GM10847 (cell line): ENCODE measurements around the gene RPSA.

Source experiments
- POLR2A ChIP-seq: IDR thresholded peaks from 2 replicates; pipeline ENCODE4 v1.6.1; 2011; ENCODE audit not compliant: insufficient read length; ENCODE audit errors: extremely low read depth

RPSA gene

DNA sequence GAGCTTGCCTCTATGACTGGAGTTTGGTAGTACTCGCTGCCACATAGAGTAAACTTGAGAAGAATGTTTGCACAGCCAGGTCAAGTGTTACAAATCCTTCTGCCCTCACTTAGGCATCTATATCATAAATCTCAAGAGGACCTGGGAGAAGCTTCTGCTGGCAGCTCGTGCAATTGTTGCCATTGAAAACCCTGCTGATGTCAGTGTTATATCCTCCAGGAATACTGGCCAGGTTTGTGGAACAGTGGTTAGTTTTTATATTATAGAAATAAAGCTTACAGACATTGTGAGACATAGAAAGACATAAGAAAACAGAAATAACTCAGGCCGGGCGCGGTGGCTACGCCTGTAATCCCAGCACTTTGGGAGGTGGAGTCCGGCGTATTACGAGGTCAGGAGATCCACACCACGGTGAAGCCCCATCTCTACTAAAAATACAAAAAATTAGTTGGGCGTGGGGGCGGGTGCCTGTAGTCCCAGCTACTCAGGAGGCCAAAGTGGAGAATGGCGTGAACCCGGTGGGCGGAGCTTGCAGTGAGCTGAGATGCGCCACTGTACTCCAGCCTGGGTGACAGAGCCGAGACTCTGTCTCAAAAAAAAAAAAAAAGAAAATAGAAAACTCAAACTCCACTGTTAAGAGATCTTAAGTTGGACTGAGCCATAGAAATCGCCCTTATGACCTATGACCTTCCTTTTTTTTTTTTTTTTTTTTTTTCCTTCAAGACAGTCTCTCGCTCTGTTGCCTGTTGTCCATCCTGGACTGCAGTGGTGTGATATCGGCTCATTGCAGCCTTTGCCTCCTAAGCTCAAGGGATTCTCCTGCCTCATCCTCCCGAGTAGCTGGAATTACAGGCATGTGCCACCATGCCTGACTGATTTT is 2.2 kb downstream of the RPSA start:
- no peak for TF ChIP-seq POLR2A

DNA sequence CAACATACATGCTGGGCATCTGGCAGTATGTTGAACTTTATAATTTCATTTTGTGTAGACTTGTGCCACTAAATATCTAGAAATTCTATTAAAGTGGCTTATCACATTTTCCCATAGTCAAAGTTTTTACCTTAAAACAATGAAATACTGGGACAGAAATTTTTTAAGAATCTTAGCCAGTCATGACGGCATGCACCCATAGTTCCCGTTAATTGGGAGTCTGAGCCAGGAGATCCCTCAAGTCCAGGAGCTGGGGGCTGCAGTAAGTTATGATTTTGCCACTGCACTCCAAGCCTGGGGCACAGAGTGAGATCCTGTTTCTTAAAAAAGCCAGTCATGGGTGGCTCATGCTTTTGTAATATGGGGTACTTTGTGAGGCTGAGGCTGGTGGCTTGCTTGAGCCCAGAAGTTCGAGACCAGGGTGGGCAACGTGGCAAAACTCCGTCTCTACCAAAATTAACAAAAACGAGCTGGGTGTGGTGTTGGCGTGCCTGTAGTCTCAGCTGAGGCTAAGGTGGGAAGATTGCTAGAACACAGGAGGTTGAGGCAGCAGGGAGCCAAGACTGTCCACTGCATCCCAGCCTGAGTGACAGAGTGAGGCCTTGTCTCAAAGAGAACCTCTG is 3.1 kb downstream of the RPSA start:
- no peak for TF ChIP-seq POLR2A

GRCh38 chr3:39410893-39411292 is 4.4 kb downstream of the RPSA start:
- TF ChIP-seq POLR2A = no peak

- no peak for TF ChIP-seq POLR2A
Measured at GRCh38 chr3:39412668-39413260, 6.2 kb downstream of the RPSA start.

- TF ChIP-seq POLR2A = no peak
Measured at GRCh38 chr3:39413691-39414420, 7.3 kb downstream of the RPSA start.

GRCh38 chr3:39414421-39414907 is 7.9 kb downstream of the RPSA start:
- TF ChIP-seq POLR2A = peak; percentile 41

DNA sequence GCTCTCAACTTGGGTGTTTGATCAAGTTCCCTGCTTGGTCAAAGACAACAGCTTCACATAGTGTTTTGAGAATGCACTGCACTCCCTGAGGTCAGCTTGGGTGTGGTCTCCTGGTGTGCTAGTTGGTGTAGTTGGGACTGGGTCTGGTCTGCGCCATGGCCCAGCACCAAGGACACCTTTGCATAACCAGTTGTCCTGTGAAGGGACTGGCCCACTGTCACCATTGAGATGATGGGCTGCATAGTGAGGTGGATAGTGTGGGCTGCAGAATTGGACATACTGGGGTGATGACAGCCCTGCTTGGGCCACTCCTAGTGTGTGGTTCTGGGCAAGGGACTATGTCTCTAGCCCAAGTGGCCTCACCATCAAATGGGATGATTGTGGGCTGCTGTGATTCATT is 9.5 kb downstream of the RPSA start:
- no peak for TF ChIP-seq POLR2A

DNA sequence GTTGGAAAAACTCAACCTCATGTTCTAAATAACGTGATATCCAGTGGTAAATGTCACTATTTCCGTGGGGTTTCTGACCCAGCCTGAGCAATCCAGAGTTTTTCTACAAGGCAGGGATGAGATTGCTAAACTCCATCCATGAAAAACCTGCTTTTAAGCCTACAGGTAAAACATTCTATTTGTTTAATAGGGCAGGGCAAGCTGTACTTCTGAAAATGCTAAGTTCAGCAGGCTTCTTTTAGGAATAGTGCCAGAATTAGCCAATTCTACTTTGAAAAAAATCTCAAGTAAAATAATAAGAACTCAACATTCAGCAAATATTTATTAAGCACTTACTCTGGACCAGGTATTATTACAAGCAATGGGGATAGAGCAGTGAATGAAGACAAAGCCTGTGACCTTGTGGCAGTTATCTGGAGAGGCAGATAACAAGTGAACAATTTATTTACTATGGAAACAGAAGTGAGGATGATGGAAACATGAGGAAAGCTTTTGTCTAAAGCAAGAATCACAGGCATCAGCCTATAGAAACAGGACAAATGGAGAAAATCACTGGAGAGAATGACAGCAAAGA is 13.3 kb downstream of the RPSA start:
- TF ChIP-seq POLR2A = no peak

DNA sequence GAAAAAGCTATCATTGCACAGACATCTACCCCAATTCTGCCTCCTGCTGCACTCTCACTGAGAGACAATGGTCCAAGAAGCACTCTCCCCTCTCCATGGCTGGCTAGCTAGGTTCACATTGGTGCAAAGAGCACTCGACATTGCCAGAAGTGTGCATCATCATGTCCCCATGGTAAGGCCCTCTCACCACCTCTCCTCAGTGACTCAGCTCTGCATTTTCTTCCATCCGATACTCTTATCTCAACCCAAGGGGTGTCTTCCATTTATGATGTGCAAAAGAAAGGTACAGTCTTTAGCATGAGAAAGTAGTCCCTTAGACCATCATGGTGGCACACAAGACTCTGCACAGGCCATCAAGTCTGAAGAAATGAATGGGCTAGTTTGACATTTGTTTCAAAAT is 14.0 kb downstream of the RPSA start:
- TF ChIP-seq POLR2A = no peak

- TF ChIP-seq POLR2A = no peak
Measured at GRCh38 chr3:39423436-39423970, 17.0 kb downstream of the RPSA start.

GRCh38 chr3:39426312-39426711 is 19.8 kb downstream of the RPSA start:
- TF ChIP-seq POLR2A = no peak

GRCh38 chr3:39427506-39427905 is 21.0 kb downstream of the RPSA start:
- TF ChIP-seq POLR2A = no peak

DNA sequence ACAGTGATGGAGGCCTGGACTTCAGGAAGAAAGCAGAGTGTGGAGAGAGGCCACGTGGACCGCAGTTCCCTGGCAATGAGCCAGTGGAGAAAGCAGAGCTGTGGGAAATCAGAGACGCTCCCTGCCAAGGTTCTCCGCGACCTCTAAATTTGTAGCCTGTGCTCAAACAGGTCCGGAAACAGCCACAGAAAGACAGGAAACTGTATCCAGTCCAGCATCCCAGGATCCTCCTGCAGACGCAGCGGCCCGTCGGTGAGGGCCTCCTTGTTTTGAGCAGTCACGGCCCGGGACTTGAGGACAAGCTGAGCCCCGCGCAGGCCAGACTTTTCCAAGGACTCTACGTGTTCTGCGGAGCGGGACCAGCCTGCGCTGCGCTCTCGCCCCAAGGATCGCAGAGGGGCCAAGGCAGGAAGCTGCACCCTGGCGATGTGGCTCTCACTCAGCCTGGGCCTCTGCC is 22.3 kb downstream of the RPSA start:
- TF ChIP-seq POLR2A = no peak

DNA sequence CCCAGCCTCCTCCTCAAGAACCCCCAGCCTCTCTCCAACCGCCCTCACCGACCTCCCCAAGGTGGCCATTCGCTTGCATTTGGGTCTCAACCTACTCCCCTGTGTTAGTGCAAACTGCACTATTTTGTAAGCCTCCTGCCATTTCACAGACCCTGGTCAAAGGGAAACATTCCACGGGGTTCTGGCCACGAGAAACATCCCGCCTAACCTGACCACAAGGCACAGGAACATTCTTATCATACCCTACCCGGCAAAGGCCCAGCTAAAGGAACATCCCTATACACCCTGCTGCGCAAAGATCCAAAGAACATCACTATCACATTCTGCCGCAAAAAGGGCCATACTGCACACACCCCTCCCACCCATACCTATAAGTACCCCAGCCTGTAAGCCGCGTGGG is 22.9 kb downstream of the RPSA start:
- no peak for TF ChIP-seq POLR2A

- no peak for TF ChIP-seq POLR2A
Measured at GRCh38 chr3:39432342-39432741, 25.8 kb downstream of the RPSA start.

DNA sequence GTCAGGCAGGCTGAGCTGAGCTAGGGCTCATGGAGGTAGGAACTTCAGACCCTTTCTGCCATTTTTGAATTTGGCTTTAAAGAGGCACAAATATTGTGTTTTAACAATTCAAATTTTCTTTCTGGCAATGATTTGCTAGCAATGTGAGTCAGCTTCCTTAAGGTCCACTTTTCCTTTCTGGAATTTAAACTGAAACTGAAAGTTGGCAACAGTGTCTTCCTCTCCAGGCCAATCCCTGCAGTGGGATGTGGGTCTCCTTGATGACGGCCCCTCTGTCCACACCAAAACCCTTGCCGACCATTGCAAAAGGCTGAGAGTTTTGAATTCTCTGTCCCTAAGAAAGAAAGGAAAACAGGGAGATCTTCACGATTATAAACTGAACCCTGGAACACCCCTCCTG is 27.1 kb downstream of the RPSA start:
- TF ChIP-seq POLR2A = no peak
